GM11168 (cell line): ENCODE results near the gene S100P.
"Not testable (repeated sequence)": the region's sequence is repeated elsewhere in the genome, so short reads cannot be mapped to it uniquely, and the experiment has no call there.

Source experiments
- in situ Hi-C: fragments of 300-500 bp; cut with MboI; formaldehyde crosslinking; loops from one replicate; pipeline ENCODE4 v1.12.0; 2022; ENCODE audit warnings: low sequenced_read_pairs; ENCODE audit not compliant: unreplicated experiment

The S100P gene

GRCh38 chr4:6719611-6720179 is 26.0 kb downstream of the S100P start:
- in situ Hi-C loops = loop anchor here (5.0 to 10.0 kb wide), 2 partner anchors 148 to 325 kb away; partner anchors contain the start of gene TADA2B

GRCh38 chr4:6720202-6720699 is 26.6 kb downstream of the S100P start:
- in situ Hi-C loops = loop anchor here (5.0 kb wide), 1 partner anchor 147 kb away; no protein-coding TSS in a partner anchor

GRCh38 chr4:6721121-6721520 is 27.4 kb downstream of the S100P start:
- in situ Hi-C loops = loop anchor here (5.0 kb wide), 1 partner anchor 146 kb away; no protein-coding TSS in a partner anchor

DNA sequence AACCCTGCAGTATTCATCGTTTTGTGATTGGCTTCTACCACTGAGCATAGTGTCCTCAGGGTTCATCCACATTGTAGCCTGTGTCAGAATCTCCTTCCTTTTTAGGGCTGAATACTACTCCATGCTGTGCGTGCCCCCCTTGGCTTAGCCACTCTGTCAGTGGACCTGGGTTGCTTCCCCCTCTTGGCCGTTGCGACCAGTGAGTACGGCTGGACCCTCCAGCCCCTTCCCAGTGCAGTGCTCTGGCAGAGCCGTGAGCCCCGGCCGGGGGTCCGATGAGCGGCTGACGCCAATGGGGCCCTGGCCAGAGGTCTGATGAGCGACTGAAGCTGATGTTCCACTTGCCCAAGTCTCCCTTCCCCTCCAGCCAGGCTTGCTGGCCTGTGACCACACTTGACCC is 29.2 kb downstream of the S100P start:
- in situ Hi-C loops = loop anchor here (5.0 kb wide), 1 partner anchor 144 kb away; no protein-coding TSS in a partner anchor

DNA sequence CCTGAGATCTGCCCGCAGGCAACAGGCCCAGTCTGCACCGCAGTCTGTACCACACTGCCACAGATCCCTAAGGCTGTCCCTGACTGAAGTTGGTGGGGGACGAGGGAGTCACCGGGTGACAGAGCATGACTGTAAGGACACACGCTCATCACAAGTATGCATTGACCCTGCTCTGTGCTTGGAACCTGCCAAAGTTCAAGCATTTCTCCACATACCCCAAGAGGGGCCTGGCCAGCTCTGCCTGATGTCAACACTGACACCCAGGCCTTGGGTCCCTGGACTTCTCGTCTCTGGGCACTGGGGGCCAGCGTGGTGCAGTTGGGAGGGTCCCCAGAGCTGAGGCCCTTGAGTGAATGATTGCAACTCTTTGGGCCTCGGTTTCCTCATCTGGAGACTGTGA is 30.2 kb downstream of the S100P start:
- in situ Hi-C loops = loop anchor here (5.0 kb wide), 1 partner anchor 143 kb away; no protein-coding TSS in a partner anchor

DNA sequence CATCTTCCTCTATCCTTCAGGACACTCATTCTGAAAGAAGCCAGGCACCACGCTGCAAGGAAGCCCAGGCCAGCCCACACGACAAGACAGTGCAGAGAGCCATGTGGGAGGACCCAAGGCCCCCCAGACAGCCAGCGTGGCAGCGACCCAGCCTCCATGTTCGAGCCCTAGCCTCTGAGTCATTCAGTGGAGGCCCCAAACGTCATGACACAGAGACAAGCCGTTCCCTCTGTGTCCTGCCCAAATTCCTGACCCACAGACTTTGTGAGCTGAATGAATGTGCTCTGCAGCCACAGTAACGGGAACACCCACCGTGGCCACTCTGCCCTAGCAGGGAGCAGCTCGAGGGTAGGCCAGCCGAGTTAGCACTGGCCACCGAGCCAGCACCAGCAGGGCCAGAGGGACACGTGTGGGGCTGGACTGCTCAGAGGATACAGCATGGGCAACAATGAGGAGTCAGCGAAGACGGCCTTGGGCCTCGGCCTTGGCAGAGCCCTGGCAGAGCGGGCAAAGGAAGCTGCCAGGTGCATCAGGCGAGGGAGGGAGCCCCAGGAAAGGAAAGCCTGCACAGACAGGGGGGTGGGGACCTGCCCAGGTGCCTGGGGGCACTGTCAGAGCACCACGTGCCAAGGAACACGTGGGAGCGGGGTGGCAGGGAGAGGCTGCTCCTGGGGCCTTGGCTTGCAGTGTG is 30.9 kb downstream of the S100P start:
- in situ Hi-C loops = loop anchor here (5.0 kb wide), 1 partner anchor 143 kb away; no protein-coding TSS in a partner anchor

DNA sequence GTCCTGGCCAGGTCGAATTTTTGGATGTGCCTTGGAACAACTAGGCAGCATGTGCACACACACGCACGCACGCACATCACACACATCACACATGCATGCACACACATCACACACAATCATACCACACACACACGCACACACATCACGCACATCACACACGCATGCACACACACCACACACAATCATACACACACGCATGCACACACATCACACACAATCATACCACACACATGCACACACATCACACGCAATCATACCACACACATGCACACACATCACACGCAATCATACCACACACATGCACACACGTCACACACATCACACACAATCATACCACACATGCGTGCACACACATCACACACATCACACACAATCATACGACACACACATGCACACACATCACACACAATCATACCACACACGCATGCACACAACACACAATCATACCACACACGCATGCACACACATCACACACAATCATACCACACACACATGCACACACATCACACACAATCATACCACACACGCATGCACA is 31.8 kb downstream of the S100P start:
- in situ Hi-C loops = not testable (repeated sequence)

DNA sequence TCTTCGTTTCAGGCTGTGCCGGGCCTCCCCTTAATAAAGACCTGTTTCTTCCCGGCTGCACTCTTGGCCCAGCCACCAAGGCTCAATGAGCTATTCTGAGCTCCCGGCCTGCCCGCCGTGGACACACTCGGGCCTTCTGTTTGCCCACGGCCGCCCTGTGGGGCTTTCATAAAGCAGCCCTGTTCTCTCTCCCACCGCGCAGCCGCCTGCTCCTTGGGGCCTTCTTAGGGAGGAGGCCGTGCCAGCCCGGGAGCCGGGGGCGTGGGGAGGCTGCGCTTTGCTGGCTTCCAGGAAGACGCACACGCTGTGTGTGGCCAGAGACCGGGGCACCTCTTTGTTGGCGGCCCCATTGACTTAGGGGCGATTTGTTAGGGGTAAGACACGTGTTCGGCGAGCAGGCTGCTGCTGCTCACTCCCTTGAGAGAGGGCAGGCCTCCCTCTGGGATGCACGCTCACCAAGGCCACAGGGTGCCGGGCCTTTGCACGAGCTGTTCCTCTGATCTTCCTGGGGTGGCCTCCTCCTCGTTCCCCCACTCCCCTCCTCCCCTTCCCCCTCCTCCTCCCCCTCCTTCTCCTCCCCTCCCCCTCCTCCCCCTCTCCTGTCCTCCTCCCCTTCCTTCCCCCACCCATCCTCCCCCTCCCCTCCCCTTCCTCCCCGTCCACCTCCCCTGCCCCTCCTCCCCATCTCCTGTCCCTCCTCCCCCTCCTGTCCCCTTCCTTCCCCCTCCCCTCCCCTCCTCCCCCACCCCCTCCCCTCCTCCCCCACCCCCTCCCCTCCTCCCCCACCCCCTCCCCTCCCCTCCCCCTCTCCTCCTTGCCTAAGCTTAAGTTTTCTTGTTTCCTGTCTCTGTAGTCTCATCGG is 33.6 kb downstream of the S100P start:
- in situ Hi-C loops = no loop called here

DNA sequence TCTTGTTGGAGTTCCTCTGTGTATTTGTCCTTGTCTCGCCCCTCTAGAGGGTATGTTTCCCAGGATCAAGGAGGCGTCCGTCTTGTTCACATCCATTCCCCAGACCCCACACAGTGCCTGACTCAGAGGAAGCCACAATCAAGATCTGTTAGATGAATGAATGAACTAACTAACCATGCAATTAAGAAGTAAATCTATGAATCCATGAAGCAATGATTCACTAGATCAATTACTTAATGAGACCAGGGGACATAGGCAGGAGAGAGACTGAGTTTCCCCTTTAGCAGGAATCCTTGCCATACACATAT is 34.2 kb downstream of the S100P start:
- in situ Hi-C loops = no loop called here

GRCh38 chr4:6728320-6729029 is 34.8 kb downstream of the S100P start:
- in situ Hi-C loops = no loop called here

GRCh38 chr4:6730603-6731317 is 37.1 kb downstream of the S100P start:
- in situ Hi-C loops = no loop called here

DNA sequence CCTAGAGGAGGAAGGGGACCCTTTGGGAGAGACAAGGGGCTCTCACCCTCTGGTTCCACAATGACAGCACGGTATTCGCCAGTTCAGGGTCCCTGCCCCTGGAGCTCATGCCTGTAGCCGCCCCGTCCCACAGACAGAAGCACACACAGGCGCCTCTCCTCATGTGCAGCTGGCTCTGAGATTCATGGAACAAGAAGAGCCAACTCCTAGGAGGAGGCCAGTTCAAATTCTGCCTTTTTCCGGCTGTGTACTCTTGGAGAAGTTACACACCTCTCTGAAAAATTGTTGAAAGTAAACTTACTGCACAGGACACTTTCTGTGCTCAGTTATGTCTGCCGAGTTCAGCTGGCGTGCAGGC is 37.6 kb downstream of the S100P start:
- in situ Hi-C loops = no loop called here

- in situ Hi-C loops = no loop called here
These were observed 38.1 kb downstream of the S100P start for GRCh38 chr4:6731780-6732179.

- in situ Hi-C loops = no loop called here
These were observed 39.0 kb downstream of the S100P start for GRCh38 chr4:6732441-6733357.

- in situ Hi-C loops = no loop called here
These were observed 39.9 kb downstream of the S100P start for GRCh38 chr4:6733358-6734164.

DNA sequence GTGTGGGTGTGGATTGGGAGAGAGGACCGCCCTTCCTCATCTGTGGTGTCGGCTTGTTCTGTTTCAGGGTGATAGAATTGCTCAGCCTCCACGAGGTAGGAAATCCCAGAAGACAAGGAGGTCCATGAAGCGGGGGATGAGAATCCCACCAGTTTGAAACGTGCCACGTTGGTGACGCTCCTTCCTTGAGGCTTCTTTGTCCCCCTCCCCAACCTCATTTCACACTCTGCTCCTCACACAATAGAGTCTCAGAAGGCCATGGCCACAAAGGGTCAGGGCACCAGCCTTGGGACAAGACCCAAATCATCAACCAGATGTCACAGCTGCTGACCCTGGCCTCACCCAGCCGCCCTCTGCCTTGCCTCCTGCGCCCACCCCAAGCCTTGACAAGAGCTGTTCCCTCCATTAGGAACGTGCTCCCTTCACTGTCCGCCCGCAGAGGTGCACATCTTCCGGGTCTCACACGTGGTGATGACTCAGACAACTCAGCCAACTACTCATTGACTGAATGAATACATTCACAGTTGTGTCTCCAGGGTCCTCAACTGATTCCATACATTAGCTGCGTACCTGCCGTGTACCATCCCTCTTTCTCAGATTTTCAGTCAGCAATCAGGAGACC is 40.6 kb downstream of the S100P start:
- in situ Hi-C loops = no loop called here

DNA sequence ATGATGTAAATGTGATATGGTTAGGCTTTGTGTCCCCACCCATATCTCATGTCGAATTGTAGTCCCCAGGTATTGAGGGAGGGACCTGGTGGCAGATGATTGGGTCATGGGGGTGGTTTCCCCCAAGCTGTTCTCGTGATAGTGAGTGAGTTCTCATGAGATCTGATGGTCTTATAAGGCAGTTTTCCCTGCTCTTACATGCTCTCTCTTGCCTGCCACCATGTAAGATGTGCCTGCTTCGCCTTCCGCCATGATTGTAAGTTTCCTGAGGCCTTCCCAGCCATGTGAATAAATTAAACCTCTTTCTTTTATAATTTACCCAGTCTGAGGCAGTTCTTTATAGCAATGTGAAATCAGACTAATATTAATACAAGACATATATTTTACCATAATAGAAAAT is 46.2 kb downstream of the S100P start:
- in situ Hi-C loops = no loop called here
